Measurements from ENCODE around the gene THBS2. TPM values are rescaled to one million over a fixed set of nuclear protein-coding genes. Genes with fewer than 3 reads are reported as not detected.
"Not testable (repeated sequence)": the region's sequence is repeated elsewhere in the genome, so short reads cannot be mapped to it uniquely, and the experiment has no call there.

THBS2 gene
- polyA plus RNA-seq, 6 donors from 2014 or later, result 0.05 to 0.13 (median 0.07) TPM; not detected in 2

DNA sequence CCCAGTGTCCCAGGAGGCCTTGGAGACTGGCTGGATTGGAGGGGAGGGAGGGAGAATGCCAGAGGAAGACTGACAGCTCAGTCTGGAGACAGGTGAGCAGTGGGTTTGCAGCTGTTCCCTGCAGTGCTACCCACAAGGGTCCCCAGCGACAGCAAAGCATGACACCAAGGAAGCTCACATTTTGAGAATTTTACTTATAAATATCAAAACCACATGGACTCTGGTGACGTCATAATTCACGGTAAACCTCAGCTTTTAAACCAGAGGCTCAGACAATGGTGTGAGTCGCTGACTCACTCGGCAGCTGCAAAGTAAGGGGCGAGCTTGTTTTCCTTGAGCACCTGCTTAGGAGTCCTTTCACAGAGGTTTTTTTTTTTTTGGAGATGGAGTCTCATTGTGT lies 65.2 kb downstream of the THBS2 start:
- Mint-ChIP-seq H3K36me3 (peaks cover 6 to 9% of the 10 kb centered on the region in 2 donors), H3K4me3 (no peak overlapping the region), H3K27ac (no peak overlapping the region), H3K9me3 (peaks cover 0 to 6% (median 0%) of the 10 kb centered on the region in 7 donors), H3K27me3 (peaks cover 8 to 10% (median 9%) of the 10 kb centered on the region in 3 donors), H3K4me1 (no peaks in the 10 kb centered on the region)
- no peak for ATAC-seq (ENCODE audit: low read depth in 2 of 2)
- no peak for DNase-seq

DNA sequence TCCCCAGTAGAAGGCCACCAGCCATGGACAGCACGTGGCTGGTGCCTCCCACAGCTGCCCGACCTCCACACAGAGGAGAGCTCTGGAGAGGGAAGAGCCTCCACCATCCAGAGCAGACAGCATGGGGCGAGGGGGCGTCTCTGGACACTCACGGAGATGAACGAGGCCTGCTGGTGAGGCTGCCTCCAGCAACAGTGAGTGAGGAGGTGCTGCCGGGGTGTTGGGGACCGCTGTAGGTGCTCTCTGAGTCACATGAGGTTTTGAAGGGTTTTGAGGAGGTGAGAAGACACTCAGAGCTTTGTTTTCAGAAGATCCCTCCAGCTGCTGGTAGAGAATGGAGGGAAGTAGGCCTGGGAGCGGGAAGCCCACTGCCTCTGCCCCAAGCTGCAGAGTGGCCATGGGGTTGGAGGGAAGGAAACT lies 65.6 kb downstream of the THBS2 start:
- Mint-ChIP-seq H3K9me3 (peaks cover 0 to 3% (median 0%) of the 10 kb centered on the region in 7 donors), H3K36me3 (peaks cover 3 to 5% of the 10 kb centered on the region in 2 donors), H3K27ac (no peak overlapping the region), H3K27me3 (peaks cover 4 to 7% (median 5%) of the 10 kb centered on the region in 3 donors), H3K4me3 (no peak overlapping the region), H3K4me1 (no peaks in the 10 kb centered on the region)
- DNase-seq (no peak), ATAC-seq (ENCODE audit: low read depth in 2 of 2) (no peak)

DNA sequence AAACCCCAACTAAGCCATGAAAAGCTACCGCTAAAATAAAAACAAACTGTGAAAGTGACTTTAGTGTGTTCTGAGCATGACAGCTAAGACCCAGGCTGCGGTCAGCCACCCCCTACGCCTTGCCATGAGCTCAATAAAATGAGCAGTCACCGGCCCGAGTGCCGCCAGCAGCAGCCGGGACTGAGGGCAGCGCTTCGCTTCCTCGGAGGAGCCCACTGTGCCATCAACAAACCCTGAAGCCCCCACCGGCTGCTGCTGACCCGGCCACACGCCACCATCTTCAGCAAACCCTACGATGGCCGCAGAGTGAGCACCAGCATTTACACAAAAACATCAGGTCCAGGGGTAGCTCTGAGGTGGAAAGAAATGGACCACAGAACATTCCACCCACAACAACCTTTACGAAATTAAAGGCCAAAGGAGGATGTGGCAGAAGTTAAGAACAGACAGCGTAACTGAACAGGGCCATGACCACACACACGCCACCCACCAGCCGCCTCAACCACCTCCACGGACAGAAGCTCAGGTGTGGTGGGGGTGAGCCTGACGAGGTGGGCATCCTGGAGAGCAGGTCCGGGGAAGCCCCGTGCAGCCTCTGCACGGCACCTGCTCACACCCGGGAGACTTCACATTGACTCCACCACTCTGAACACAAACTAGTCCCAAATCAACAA lies 67.0 kb downstream of the THBS2 start:
- no peaks in the 10 kb centered on the region for H3K36me3 Mint-ChIP-seq
- peaks cover 0 to 4% (median 0%) of the 10 kb centered on the region in 7 donors for H3K9me3 Mint-ChIP-seq
- H3K27ac Mint-ChIP-seq, result no peak overlapping the region
- no peaks in the 10 kb centered on the region for H3K4me1 Mint-ChIP-seq
- no peaks in the 10 kb centered on the region for H3K27me3 Mint-ChIP-seq
- ATAC-seq (ENCODE audit: low read depth in 2 of 2) (no peak), DNase-seq (no peak)
- no peak overlapping the region for H3K4me3 Mint-ChIP-seq

DNA sequence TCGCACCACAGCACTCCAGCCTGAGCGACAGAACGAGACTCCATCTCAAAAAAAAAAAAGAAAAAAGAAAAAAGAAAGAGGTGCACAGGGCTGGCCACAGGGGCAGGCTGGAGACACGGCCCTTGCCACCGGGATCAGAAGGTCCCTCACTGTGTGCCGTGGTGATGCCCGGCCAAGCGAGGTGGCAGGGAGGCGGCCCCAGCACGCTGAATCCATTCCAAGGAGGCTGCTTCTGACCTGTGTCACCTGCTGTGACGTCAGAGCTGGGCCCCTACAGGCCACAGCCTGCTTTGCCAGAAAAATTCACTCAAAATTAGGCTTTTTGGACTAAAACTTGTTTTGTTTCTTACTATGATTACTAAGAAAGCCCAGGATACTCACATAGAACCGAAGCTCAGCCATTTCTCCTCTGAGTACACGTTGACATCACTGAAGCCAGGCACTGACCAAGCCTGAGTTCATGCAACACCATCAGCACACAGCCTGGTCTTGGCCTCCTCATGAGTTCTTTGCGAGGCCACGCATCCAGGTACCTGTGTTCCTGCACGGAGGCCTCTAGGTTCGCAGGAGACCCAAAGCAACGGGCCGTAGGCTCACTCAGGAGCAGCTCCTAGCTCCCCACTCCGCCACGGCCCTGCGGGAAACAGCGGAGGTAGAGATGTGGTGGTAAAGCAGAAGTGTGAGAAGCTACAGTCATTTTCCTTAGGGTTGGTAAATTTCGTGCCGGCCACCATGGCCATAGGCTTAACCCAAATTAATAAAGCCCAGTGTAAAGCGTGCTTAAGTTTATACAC lies 67.8 kb downstream of the THBS2 start:
- Mint-ChIP-seq H3K27ac (no peak overlapping the region), H3K4me1 (no peaks in the 10 kb centered on the region), H3K9me3 (peaks cover 0 to 4% (median 1%) of the 10 kb centered on the region in 7 donors), H3K4me3 (no peak overlapping the region), H3K27me3 (no peaks in the 10 kb centered on the region), H3K36me3 (no peaks in the 10 kb centered on the region)
- no peak for ATAC-seq (ENCODE audit: low read depth in 2 of 2)
- DNase-seq, result no peak

DNA sequence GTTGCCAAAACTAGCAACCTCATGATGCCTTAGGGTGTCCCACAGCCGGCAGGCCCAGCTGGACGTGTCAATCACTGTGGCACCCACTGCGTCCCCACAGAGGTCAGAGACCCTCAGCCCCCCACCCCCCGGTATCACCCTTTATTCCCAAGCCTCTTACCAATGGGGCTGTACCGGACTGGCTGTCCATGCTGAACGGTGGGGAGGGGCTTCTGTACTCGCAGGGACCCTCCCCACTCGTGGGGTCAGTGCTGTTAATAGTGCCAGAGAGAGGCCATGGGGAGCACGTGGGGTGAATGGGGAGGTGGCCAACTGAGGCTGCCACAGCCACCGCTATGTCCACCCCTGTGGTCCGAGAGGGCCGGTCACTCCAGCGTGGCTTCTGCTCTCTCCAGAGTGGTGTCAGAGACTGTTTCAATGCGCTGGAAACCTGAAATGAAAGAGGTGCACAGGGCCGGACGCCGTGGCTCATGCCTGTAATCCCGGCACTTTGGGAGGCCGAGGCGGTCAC lies 68.6 kb downstream of the THBS2 start:
- no peak for ATAC-seq (ENCODE audit: low read depth in 2 of 2)
- H3K27me3 Mint-ChIP-seq, result no peaks in the 10 kb centered on the region
- DNase-seq, result no peak
- H3K4me1 Mint-ChIP-seq, result no peaks in the 10 kb centered on the region
- no peak overlapping the region for H3K4me3 Mint-ChIP-seq
- no peaks in the 10 kb centered on the region for H3K36me3 Mint-ChIP-seq
- H3K27ac Mint-ChIP-seq, result peak overlapping the region in 1 of 6 donors; percentile 49
- peaks cover 0 to 4% (median 1%) of the 10 kb centered on the region in 7 donors for H3K9me3 Mint-ChIP-seq

DNA sequence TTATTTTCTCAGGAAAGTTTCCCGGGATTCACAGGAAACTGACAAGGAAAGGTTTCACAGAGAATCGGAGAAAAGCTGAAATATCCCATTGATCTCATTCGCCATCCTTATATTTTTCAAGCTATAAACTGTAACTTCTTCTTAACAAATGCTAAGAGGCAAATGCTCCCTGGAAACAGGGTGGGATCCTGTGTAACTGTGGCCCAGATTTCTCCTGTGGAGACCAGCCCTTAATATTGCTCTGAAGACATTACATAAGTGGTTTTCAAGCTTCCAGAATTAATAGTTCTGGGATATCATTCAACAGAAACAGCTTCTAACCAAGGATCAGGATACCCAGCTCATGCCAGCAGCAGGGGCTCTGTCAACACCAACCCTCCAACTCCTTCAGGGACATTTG lies 69.2 kb downstream of the THBS2 start:
- Mint-ChIP-seq H3K9me3 (peaks cover 0 to 4% (median 1%) of the 10 kb centered on the region in 7 donors), H3K4me1 (no peaks in the 10 kb centered on the region), H3K36me3 (no peaks in the 10 kb centered on the region), H3K4me3 (no peak overlapping the region), H3K27ac (no peak overlapping the region), H3K27me3 (no peaks in the 10 kb centered on the region)
- no peak for ATAC-seq (ENCODE audit: low read depth in 2 of 2)
- no peak for DNase-seq

DNA sequence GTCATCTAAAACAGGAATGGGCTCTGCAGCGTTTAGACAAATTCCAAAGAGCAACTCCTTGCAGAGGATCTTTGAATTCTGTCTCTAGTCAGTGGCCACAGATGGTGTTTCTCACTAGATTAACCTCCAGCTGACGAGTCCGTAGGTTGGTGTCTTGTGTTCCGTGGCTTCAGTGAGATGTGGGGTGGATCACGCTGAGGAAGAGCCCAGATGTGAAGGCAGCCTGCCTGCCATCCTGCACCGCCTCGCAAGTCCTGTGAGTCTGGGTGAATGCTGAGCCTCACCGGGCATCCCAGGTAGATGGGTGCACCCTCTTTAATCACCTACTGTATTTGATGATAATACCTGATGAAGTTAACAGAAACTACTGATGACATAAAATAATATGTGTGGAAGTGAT lies 70.4 kb downstream of the THBS2 start:
- Mint-ChIP-seq H3K27ac (no peak overlapping the region), H3K4me1 (no peaks in the 10 kb centered on the region), H3K9me3 (peaks cover 0 to 4% (median 1%) of the 10 kb centered on the region in 7 donors), H3K27me3 (peaks cover 0 to 6% (median 0%) of the 10 kb centered on the region in 3 donors), H3K36me3 (no peaks in the 10 kb centered on the region), H3K4me3 (no peak overlapping the region)
- ATAC-seq (ENCODE audit: low read depth in 2 of 2) (no peak), DNase-seq (no peak)

DNA sequence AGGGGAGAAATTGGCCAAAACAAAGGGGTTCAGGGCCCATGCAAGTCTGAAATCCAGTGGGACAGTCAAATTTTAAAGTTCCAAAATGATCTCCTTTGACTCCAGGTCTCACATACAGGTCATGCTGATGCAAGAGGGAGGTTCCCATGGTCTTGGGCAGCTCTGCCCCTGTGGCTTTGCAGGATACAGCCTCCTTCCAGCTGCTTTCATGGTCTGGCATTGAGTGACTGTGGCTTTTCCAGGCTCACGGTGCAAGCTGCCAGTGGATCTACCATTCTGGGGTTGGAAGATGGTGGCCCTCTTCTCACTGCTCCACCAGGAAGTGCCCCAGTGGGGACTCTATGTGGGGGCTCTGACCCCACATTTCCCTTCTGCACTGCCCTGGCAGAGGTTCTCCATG lies 73.8 kb downstream of the THBS2 start:
- not testable (repeated sequence) for ATAC-seq (ENCODE audit: low read depth in 2 of 2); H3K4me3 Mint-ChIP-seq; H3K27ac Mint-ChIP-seq; DNase-seq; H3K36me3 Mint-ChIP-seq; H3K9me3 Mint-ChIP-seq; H3K4me1 Mint-ChIP-seq
- peaks cover 5 to 20% (median 6%) of the 10 kb centered on the region in 3 donors for H3K27me3 Mint-ChIP-seq

DNA sequence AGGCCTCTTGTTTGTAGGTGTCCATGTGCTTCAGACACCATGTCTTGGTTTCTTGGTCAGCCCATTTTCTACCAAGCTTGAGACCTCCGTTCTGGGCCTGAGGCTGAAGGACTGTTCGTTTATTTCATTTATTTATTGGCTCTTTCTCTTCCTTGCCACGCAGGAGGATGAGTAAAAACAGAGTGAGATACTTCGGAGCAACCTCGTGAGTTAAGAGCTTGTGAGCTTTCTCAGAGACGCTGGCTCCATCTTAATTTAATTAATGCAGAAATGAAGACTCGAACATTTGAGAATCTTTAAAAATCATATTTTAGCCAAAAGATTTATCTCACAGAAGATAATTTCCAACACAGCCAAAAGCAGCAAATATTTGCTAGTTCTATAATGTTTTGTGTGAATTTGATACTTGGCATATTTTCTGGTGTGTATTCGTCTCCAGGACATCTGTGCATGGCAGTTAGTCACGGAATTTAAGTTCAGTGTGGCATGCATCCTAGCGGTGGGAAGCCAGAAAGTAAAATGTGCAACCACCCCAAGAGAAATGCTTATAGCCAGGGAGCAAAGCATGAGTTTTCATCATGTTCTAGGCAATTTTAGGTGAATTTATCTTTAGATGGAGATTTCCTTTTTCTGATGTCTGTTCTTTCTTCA lies 76.0 kb downstream of the THBS2 start:
- H3K27ac Mint-ChIP-seq, result no peak overlapping the region
- no peak for ATAC-seq (ENCODE audit: low read depth in 2 of 2)
- H3K36me3 Mint-ChIP-seq, result no peaks in the 10 kb centered on the region

DNA sequence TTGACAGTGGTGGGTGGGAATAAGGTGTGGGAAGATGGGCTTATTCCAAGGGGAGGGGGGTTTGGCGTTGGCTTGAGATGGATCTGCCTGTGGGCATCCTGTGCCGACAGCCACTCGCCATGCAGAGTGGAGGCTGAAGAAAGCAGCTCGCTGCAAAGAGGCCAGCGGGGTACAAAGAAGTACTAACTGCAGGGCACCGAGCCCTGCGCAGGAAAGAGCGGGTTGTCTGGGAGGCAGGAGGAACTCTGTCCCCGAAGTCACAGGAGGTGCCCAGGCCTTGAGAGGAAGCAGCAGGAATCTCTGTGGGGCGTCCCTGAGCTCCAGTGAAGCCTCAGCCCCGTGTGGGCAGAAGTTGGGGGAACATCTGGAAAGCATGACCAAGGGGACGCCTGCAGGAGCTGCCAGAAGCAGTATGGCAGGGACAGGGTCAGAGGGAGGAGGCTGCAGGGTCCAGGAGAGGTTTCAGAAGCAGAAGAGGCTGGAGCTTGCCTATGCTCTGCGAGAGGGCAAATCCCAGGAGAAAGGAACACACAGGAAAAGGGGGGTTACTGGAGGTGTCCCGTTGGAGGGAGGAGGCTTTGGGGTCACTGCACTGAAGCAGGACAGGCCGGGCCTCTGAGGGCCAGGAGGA lies 77.2 kb downstream of the THBS2 start:
- peaks cover 0 to 5% (median 0%) of the 10 kb centered on the region in 7 donors for H3K9me3 Mint-ChIP-seq
- DNase-seq (no peak), ATAC-seq (ENCODE audit: low read depth in 2 of 2) (no peak)
- no peaks in the 10 kb centered on the region for H3K4me1 Mint-ChIP-seq
- H3K36me3 Mint-ChIP-seq, result no peaks in the 10 kb centered on the region
- H3K27ac Mint-ChIP-seq, result peak overlapping the region in 1 of 6 donors; percentile 65
- H3K27me3 Mint-ChIP-seq, result peaks cover 5 to 20% (median 6%) of the 10 kb centered on the region in 3 donors
- no peak overlapping the region for H3K4me3 Mint-ChIP-seq

More for the DNA sequence above, 76.0 kb downstream of the THBS2 start:
- no peaks in the 10 kb centered on the region for H3K4me1 Mint-ChIP-seq
- peaks cover 0 to 5% (median 1%) of the 10 kb centered on the region in 7 donors for H3K9me3 Mint-ChIP-seq
- no peak overlapping the region for H3K4me3 Mint-ChIP-seq
- H3K27me3 Mint-ChIP-seq, result peaks cover 5 to 20% (median 6%) of the 10 kb centered on the region in 3 donors
- DNase-seq, result no peak

DNA sequence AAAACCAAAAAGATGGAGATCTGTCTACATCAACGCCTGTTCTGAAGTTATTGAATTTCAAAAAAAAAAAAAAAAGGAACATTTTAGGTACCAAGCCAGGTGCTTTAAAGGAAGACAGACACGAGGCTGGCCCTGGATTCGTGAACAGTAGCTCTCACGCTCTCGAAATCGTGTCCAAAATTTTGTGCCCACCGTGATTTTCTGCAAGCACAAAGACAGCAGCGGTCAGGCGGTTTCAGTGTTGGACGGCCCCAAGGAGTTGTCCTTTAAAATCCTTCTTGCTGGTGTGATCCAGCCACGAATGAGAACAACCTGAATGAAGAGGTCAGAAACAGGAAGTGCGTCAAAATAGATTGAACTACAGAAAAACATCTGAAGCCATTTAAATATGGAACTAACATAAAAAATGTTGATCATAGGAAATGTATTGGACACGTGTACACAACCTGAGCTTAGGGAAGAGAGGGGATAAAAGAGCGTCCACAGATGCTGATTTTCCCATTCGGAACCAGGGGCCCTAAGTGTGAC lies 78.2 kb downstream of the THBS2 start:
- H3K4me1 Mint-ChIP-seq, result no peaks in the 10 kb centered on the region
- ATAC-seq (ENCODE audit: low read depth in 2 of 2) (no peak), DNase-seq (no peak)
- H3K27me3 Mint-ChIP-seq, result peaks cover 5 to 20% (median 6%) of the 10 kb centered on the region in 3 donors
- no peak overlapping the region for H3K27ac Mint-ChIP-seq
- no peak overlapping the region for H3K4me3 Mint-ChIP-seq
- no peaks in the 10 kb centered on the region for H3K36me3 Mint-ChIP-seq
- peaks cover 0 to 3% (median 0%) of the 10 kb centered on the region in 7 donors for H3K9me3 Mint-ChIP-seq

DNA sequence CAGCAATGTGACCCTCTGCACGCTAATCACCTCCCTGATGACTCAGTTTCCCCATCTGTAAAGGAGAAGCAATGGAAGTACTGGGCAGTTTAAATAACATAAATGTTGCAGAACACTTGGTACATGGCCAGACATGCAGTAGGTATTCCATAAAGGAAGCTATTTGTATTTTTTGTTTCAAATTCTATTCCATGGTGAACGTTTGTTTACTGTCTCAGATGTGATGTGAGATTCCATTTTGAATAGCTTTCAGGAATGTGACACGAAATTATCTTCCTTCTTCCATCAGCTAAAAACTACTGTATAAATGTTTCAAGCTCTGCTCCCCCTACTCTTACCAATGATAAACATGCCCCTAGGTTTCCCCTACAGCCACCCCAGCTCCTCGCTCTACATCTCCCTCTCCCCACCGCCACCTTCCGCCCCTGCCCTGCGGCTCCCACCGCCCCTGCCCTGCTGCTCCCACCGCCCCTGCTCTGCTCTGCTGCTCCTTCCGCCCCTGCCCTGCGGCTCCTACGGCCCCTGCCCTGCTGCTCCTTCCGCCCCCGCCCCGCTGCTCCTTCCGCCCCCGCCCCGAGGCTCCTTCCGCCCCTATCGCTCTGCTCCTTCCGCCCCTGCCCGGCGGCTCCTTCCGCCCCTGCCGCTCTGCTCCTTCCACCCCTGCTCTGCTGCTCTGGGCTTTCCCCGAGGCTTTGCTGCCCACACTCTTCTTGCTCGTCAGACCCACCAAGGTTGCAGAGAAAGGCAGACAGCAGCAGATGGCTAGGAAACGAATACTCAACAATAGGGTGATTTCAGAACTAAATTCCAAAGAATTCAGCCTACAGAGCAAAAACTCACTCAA lies 78.9 kb downstream of the THBS2 start:
- peaks cover 5 to 20% (median 6%) of the 10 kb centered on the region in 3 donors for H3K27me3 Mint-ChIP-seq
- ATAC-seq (ENCODE audit: low read depth in 2 of 2), result no peak
- no peaks in the 10 kb centered on the region for H3K4me1 Mint-ChIP-seq
- no peak overlapping the region for H3K27ac Mint-ChIP-seq
- H3K4me3 Mint-ChIP-seq, result no peak overlapping the region
- H3K9me3 Mint-ChIP-seq, result peaks cover 0 to 3% (median 0%) of the 10 kb centered on the region in 7 donors
- no peaks in the 10 kb centered on the region for H3K36me3 Mint-ChIP-seq
- no peak for DNase-seq

Data from naive B cell (primary cell).